MV-4-11 (cell line): Measurements from ENCODE around the gene MDGA2.
"Not testable (repeated sequence)": the region's sequence is repeated elsewhere in the genome, so short reads cannot be mapped to it uniquely, and the experiment has no call there.

Experiments
- DNase-seq: peaks from one replicate; lab custom pipeline; 2025; lab: John Stamatoyannopoulos, UW

The MDGA2 gene

GRCh38 chr14:47328376-47328775 is 347.0 kb downstream of the MDGA2 start:
- DNase-seq = no peak

- DNase-seq = no peak
These were observed 348.1 kb downstream of the MDGA2 start for GRCh38 chr14:47327336-47327735.

GRCh38 chr14:47322751-47323150 is 352.7 kb downstream of the MDGA2 start:
- no peak for DNase-seq

- DNase-seq = no peak
These were observed 373.3 kb downstream of the MDGA2 start for GRCh38 chr14:47302121-47302520.

GRCh38 chr14:47300796-47301195 is 374.6 kb downstream of the MDGA2 start:
- DNase-seq = no peak

GRCh38 chr14:47297374-47297773 is 378.0 kb downstream of the MDGA2 start:
- no peak for DNase-seq

- no peak for DNase-seq
These were observed 391.1 kb downstream of the MDGA2 start for GRCh38 chr14:47284283-47284682.

- not testable (repeated sequence) for DNase-seq
These were observed 393.6 kb downstream of the MDGA2 start for GRCh38 chr14:47281761-47282160.

- peak; percentile 12 for DNase-seq
These were observed 397.1 kb downstream of the MDGA2 start for GRCh38 chr14:47278233-47278842.

GRCh38 chr14:47277703-47278102 is 397.7 kb downstream of the MDGA2 start:
- DNase-seq = peak; percentile 3

- DNase-seq = no peak
These were observed 398.5 kb downstream of the MDGA2 start for GRCh38 chr14:47276931-47277330.

- no peak for DNase-seq
These were observed 401.5 kb downstream of the MDGA2 start for GRCh38 chr14:47273939-47274338.

GRCh38 chr14:47270715-47271114 is 404.7 kb downstream of the MDGA2 start:
- no peak for DNase-seq

GRCh38 chr14:47269756-47270492 is 405.5 kb downstream of the MDGA2 start:
- DNase-seq = no peak

GRCh38 chr14:47264842-47265241 is 410.6 kb downstream of the MDGA2 start:
- DNase-seq = no peak

GRCh38 chr14:47262801-47263200 is 412.6 kb downstream of the MDGA2 start:
- DNase-seq = no peak

- DNase-seq = no peak
These were observed 414.1 kb downstream of the MDGA2 start for GRCh38 chr14:47261350-47261749.

- DNase-seq = no peak
These were observed 415.6 kb downstream of the MDGA2 start for GRCh38 chr14:47259796-47260195.

GRCh38 chr14:47257013-47257412 is 418.4 kb downstream of the MDGA2 start:
- no peak for DNase-seq

- peak; percentile 1 for DNase-seq
These were observed 422.6 kb downstream of the MDGA2 start for GRCh38 chr14:47252802-47253201.

- DNase-seq = no peak
These were observed 429.0 kb downstream of the MDGA2 start for GRCh38 chr14:47246367-47246766.

GRCh38 chr14:47242579-47242978 is 432.8 kb downstream of the MDGA2 start:
- not testable (repeated sequence) for DNase-seq

- no peak for DNase-seq
These were observed 434.5 kb downstream of the MDGA2 start for GRCh38 chr14:47240748-47241437.
